GM23338 (cell line): ENCODE measurements around the gene CCDC144A.
"Not testable (repeated sequence)": the region's sequence is repeated elsewhere in the genome, so short reads cannot be mapped to it uniquely, and the experiment has no call there.

Source experiments
- CREB1 ChIP-seq: fragments of 250-450 bp; sonication (Bioruptor Pico); IDR thresholded peaks from 2 replicates; pipeline ENCODE4 v1.5.0; 2020; ENCODE audit warnings: low read depth, mild to moderate bottlenecking, moderate library complexity
- EZH2 ChIP-seq: fragments of 200-600 bp; sonication (generic); IDR thresholded peaks from one replicate; pipeline ENCODE4 v1.8.0; 2017; ENCODE audit warnings: antibody characterized with exemption, mild to moderate bottlenecking, low read depth; ENCODE audit not compliant: unreplicated experiment
- EZH2phosphoT487 ChIP-seq: fragments of 200-600 bp; sonication (generic); IDR thresholded peaks from one replicate; pipeline ENCODE4 v1.8.1; 2018; ENCODE audit warnings: antibody characterized with exemption; ENCODE audit not compliant: unreplicated experiment
- JUNB ChIP-seq: IDR thresholded peaks from one replicate; pipeline ENCODE4 v1.6.1; 2016; ENCODE audit warnings: antibody characterized with exemption; ENCODE audit not compliant: unreplicated experiment
- NANOG ChIP-seq: IDR thresholded peaks from 2 replicates; pipeline ENCODE4 v1.6.1; 2016; ENCODE audit warnings: antibody characterized with exemption, borderline replicate concordance
- POLR2AphosphoS5 ChIP-seq: IDR thresholded peaks from 2 replicates; pipeline ENCODE4 v1.6.1; 2016; ENCODE audit warnings: antibody characterized with exemption, low read depth
- STAT1 ChIP-seq: IDR thresholded peaks from one replicate; pipeline ENCODE4 v1.6.1; 2016; ENCODE audit warnings: antibody characterized with exemption; ENCODE audit not compliant: unreplicated experiment
- ZNF114 ChIP-seq: fragments of 250-450 bp; sonication (Bioruptor Pico); IDR thresholded peaks from 2 replicates; pipeline ENCODE4 v1.5.0; 2020; ENCODE audit warnings: mild to moderate bottlenecking, moderate library complexity
- ZNF331 ChIP-seq: fragments of 250-450 bp; sonication (Bioruptor Pico); IDR thresholded peaks from 2 replicates; pipeline ENCODE4 v1.5.0; 2020; ENCODE audit warnings: low read depth, mild to moderate bottlenecking, moderate library complexity
- TF ChIP-seq, protein P1 (sequence below), 2 experiments: fragments of 200-600 bp in 1 of 2; sonication (generic) in 1 of 2; conservative IDR thresholded peaks; 2 replicates each; pipeline versions ENCODE4 v1.5.1 to v1.6.1; 2016 to 2017; ENCODE audit warnings: antibody characterized with exemption in 2 of 2, low read depth in 2 of 2, mild to moderate bottlenecking in 2 of 2, moderate library complexity in 1 of 2
- TF ChIP-seq, protein P2 (sequence below): IDR thresholded peaks from one replicate; pipeline ENCODE4 v1.6.1; 2018; ENCODE audit warnings: antibody characterized with exemption; ENCODE audit not compliant: unreplicated experiment
- TF ChIP-seq, protein P3 (sequence below): fragments of 250-450 bp; sonication (Bioruptor Pico); IDR thresholded peaks from 2 replicates; pipeline ENCODE4 v1.5.0; 2020; ENCODE audit warnings: mild to moderate bottlenecking, moderate library complexity
- TF ChIP-seq, protein P4 (sequence below): IDR thresholded peaks from 2 replicates; pipeline ENCODE4 v1.6.1; 2016; ENCODE audit warnings: antibody characterized with exemption

DNA sequence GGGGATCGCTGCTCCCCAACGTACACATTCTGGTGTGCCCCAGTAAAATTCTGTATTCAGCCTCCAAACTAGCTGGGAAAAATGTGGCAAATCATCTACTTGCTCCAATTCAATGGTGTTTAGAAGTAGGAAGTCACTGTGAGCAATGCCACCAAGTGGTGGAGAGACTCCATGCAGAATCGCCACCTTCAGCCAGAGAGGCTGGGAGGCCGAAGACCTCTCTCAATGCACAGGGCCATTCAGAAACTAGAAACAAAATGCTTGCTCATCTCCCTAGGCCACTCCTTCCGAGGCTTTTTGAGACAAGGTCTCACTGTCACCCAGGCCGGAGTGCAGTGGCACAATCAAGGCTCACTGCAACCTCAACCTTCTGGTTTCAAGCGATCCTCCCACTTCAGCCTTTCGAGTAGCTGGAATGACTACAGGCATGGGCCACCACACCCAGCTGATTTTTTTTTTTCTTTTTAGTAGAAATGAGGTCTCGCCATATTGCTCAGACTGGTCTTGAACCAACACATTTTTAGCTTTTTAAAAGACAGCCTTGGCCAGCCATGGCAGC is 100.4 kb downstream of the CCDC144A start:
- TF ChIP-seq, protein P1, sequence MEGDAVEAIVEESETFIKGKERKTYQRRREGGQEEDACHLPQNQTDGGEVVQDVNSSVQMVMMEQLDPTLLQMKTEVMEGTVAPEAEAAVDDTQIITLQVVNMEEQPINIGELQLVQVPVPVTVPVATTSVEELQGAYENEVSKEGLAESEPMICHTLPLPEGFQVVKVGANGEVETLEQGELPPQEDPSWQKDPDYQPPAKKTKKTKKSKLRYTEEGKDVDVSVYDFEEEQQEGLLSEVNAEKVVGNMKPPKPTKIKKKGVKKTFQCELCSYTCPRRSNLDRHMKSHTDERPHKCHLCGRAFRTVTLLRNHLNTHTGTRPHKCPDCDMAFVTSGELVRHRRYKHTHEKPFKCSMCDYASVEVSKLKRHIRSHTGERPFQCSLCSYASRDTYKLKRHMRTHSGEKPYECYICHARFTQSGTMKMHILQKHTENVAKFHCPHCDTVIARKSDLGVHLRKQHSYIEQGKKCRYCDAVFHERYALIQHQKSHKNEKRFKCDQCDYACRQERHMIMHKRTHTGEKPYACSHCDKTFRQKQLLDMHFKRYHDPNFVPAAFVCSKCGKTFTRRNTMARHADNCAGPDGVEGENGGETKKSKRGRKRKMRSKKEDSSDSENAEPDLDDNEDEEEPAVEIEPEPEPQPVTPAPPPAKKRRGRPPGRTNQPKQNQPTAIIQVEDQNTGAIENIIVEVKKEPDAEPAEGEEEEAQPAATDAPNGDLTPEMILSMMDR (conservative IDR thresholded peaks at IDR 0.05; ENCODE audit: low read depth in 2 of 2): not testable (repeated sequence)
- not testable (repeated sequence) for TF ChIP-seq CREB1 (CRISPR knock-in tag); ZNF114 (CRISPR knock-in tag); POLR2AphosphoS5; EZH2; JUNB; EZH2phosphoT487; ZNF331 (CRISPR knock-in tag); STAT1; NANOG
- TF ChIP-seq, protein P2, sequence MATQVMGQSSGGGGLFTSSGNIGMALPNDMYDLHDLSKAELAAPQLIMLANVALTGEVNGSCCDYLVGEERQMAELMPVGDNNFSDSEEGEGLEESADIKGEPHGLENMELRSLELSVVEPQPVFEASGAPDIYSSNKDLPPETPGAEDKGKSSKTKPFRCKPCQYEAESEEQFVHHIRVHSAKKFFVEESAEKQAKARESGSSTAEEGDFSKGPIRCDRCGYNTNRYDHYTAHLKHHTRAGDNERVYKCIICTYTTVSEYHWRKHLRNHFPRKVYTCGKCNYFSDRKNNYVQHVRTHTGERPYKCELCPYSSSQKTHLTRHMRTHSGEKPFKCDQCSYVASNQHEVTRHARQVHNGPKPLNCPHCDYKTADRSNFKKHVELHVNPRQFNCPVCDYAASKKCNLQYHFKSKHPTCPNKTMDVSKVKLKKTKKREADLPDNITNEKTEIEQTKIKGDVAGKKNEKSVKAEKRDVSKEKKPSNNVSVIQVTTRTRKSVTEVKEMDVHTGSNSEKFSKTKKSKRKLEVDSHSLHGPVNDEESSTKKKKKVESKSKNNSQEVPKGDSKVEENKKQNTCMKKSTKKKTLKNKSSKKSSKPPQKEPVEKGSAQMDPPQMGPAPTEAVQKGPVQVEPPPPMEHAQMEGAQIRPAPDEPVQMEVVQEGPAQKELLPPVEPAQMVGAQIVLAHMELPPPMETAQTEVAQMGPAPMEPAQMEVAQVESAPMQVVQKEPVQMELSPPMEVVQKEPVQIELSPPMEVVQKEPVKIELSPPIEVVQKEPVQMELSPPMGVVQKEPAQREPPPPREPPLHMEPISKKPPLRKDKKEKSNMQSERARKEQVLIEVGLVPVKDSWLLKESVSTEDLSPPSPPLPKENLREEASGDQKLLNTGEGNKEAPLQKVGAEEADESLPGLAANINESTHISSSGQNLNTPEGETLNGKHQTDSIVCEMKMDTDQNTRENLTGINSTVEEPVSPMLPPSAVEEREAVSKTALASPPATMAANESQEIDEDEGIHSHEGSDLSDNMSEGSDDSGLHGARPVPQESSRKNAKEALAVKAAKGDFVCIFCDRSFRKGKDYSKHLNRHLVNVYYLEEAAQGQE: not testable (repeated sequence)
- TF ChIP-seq, protein P3, sequence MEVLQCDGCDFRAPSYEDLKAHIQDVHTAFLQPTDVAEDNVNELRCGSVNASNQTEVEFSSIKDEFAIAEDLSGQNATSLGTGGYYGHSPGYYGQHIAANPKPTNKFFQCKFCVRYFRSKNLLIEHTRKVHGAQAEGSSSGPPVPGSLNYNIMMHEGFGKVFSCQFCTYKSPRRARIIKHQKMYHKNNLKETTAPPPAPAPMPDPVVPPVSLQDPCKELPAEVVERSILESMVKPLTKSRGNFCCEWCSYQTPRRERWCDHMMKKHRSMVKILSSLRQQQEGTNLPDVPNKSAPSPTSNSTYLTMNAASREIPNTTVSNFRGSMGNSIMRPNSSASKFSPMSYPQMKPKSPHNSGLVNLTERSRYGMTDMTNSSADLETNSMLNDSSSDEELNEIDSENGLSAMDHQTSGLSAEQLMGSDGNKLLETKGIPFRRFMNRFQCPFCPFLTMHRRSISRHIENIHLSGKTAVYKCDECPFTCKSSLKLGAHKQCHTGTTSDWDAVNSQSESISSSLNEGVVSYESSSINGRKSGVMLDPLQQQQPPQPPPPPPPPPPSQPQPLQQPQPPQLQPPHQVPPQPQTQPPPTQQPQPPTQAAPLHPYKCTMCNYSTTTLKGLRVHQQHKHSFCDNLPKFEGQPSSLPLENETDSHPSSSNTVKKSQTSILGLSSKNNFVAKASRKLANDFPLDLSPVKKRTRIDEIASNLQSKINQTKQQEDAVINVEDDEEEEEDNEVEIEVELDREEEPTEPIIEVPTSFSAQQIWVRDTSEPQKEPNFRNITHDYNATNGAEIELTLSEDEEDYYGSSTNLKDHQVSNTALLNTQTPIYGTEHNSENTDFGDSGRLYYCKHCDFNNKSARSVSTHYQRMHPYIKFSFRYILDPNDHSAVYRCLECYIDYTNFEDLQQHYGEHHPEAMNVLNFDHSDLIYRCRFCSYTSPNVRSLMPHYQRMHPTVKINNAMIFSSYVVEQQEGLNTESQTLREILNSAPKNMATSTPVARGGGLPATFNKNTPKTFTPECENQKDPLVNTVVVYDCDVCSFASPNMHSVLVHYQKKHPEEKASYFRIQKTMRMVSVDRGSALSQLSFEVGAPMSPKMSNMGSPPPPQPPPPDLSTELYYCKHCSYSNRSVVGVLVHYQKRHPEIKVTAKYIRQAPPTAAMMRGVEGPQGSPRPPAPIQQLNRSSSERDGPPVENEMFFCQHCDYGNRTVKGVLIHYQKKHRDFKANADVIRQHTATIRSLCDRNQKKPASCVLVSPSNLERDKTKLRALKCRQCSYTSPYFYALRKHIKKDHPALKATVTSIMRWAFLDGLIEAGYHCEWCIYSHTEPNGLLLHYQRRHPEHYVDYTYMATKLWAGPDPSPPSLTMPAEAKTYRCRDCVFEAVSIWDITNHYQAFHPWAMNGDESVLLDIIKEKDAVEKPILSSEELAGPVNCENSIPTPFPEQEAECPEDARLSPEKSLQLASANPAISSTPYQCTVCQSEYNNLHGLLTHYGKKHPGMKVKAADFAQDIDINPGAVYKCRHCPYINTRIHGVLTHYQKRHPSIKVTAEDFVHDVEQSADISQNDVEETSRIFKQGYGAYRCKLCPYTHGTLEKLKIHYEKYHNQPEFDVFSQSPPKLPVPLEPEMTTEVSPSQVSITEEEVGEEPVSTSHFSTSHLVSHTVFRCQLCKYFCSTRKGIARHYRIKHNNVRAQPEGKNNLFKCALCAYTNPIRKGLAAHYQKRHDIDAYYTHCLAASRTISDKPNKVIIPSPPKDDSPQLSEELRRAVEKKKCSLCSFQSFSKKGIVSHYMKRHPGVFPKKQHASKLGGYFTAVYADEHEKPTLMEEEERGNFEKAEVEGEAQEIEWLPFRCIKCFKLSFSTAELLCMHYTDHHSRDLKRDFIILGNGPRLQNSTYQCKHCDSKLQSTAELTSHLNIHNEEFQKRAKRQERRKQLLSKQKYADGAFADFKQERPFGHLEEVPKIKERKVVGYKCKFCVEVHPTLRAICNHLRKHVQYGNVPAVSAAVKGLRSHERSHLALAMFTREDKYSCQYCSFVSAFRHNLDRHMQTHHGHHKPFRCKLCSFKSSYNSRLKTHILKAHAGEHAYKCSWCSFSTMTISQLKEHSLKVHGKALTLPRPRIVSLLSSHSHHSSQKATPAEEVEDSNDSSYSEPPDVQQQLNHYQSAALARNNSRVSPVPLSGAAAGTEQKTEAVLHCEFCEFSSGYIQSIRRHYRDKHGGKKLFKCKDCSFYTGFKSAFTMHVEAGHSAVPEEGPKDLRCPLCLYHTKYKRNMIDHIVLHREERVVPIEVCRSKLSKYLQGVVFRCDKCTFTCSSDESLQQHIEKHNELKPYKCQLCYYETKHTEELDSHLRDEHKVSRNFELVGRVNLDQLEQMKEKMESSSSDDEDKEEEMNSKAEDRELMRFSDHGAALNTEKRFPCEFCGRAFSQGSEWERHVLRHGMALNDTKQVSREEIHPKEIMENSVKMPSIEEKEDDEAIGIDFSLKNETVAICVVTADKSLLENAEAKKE (CRISPR knock-in tag): not testable (repeated sequence)
- TF ChIP-seq, protein P4, sequence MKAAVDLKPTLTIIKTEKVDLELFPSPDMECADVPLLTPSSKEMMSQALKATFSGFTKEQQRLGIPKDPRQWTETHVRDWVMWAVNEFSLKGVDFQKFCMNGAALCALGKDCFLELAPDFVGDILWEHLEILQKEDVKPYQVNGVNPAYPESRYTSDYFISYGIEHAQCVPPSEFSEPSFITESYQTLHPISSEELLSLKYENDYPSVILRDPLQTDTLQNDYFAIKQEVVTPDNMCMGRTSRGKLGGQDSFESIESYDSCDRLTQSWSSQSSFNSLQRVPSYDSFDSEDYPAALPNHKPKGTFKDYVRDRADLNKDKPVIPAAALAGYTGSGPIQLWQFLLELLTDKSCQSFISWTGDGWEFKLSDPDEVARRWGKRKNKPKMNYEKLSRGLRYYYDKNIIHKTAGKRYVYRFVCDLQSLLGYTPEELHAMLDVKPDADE: not testable (repeated sequence)
